GM13977 (cell line): ENCODE measurements around the gene PEAK1.

Experiments used
- DNase-seq: peaks from one replicate; pipeline ENCODE4 v3.0.0; 2012; ENCODE audit warnings: low spot score
- in situ Hi-C: fragments of 300-500 bp; cut with MboI; formaldehyde crosslinking; loops from one replicate; pipeline ENCODE4 v1.12.0; 2022; ENCODE audit warnings: low sequenced_read_pairs, low pct_unique_long_range_greater_than_20kb, mixed read lengths, inconsistent platforms; ENCODE audit not compliant: unreplicated experiment
- TF ChIP-seq, protein P1 (sequence below): IDR thresholded peaks from 2 replicates; pipeline ENCODE4 v1.5.1; 2012; ENCODE audit warnings: mild to moderate bottlenecking, control low read depth; ENCODE audit not compliant: insufficient read depth; ENCODE audit errors: extremely low read depth, missing control alignments

The PEAK1 gene

DNA sequence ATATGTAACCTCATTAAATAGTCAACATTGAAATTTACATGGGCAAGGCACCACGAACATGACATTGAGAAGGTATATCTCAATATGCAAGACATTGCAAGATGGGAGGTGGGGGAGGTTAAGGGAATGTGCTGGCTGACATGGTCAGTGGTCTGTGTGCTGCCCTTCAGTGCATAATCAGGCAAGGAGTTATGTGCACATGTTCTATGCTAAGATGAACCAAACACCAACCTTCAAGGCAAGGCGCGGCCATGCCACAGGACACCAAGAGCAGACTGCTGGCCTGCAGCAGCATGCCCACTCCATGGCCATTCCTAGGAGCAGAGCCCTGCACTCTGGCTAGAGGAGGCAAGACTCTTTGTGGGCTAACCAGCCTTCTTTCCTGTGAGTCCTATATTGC is 308.1 kb downstream of the PEAK1 start:
- in situ Hi-C loops: loop anchor here (10.0 kb wide), 1 partner anchor 433 kb away; no protein-coding TSS in a partner anchor
- no peak for DNase-seq
- TF ChIP-seq, protein P1, sequence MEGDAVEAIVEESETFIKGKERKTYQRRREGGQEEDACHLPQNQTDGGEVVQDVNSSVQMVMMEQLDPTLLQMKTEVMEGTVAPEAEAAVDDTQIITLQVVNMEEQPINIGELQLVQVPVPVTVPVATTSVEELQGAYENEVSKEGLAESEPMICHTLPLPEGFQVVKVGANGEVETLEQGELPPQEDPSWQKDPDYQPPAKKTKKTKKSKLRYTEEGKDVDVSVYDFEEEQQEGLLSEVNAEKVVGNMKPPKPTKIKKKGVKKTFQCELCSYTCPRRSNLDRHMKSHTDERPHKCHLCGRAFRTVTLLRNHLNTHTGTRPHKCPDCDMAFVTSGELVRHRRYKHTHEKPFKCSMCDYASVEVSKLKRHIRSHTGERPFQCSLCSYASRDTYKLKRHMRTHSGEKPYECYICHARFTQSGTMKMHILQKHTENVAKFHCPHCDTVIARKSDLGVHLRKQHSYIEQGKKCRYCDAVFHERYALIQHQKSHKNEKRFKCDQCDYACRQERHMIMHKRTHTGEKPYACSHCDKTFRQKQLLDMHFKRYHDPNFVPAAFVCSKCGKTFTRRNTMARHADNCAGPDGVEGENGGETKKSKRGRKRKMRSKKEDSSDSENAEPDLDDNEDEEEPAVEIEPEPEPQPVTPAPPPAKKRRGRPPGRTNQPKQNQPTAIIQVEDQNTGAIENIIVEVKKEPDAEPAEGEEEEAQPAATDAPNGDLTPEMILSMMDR: no peak

DNA sequence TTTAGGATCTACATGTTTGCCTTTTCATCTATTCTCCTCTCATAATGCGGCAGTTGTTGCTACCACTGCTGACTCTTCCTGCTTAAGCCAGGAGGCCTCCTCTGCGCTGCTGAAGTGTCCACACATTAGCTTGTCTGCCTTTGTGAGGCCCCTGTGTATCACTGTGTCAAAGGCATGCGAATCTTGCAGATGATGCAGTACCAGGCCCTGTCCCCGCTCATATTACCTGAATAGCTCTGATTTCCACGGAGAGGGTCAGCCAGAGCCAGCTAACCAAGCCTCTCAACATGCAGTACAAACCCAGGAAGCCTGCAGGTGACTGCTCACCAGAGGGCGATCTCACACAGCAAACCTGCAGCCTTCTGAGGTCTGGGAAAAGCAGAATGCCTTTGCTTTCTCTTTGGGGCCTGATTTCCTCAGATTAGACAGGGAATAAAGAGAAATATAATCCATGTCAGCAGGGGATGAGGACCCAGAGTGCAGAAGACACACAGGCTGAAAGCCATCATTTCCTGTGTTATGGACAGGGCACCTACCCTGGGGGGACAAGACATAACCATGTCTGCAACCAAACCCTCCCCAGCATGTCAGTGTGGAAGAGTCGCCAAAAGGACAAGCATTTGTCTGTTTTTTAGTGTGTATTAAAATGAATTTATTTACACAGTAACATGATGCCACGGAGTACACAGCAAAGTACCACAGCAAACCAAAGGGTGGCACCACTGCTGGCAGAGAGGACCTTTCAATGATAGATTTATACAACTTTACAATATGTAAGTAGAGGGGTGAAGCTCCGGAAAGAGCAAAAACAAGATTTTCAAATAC is 312.2 kb downstream of the PEAK1 start:
- in situ Hi-C loops: no loop called here
- TF ChIP-seq, protein P1: peak; percentile 72
- peak; percentile 55 for DNase-seq

DNA sequence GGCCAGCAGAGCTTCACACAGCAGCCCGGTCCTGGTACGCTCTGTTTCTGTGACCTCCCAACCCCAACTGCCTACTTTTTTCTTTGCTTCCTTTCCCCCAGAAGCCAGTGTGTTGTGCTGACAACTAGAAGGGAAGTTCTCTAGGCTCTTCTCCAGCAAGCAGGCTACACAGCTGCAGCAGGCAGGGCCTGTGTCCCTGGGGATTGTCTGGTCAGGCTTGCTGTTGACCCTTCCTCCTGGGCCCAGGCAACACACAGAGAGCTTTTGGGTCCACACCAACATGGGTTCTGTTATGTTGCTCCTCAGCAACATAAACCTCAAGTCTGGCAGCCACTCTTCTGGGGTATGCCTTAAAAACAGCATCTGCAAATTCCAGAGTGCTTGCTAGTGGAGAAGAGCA is 312.8 kb downstream of the PEAK1 start:
- TF ChIP-seq, protein P1: no peak
- no peak for DNase-seq
- in situ Hi-C loops: no loop called here

DNA sequence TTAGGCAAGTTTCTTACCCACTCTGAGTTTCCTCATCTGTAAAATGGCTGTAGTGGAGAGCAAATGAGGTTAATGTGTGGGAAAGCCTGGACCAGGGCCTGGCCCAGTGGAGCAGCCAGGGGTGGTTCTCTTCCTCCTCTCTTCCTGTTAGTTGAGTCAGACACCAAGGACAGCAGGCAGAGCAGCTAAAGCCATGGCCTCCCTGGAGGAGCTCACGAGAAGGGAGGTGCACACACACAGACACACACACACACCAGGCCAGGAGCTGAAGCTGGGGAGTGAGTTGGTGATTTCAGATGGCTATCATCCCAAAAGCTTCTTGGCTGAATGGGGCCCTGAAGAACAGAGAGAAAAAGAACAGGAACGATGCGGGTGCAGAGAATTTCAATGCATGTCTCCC is 315.7 kb downstream of the PEAK1 start:
- TF ChIP-seq, protein P1: no peak
- in situ Hi-C loops: no loop called here
- no peak for DNase-seq

DNA sequence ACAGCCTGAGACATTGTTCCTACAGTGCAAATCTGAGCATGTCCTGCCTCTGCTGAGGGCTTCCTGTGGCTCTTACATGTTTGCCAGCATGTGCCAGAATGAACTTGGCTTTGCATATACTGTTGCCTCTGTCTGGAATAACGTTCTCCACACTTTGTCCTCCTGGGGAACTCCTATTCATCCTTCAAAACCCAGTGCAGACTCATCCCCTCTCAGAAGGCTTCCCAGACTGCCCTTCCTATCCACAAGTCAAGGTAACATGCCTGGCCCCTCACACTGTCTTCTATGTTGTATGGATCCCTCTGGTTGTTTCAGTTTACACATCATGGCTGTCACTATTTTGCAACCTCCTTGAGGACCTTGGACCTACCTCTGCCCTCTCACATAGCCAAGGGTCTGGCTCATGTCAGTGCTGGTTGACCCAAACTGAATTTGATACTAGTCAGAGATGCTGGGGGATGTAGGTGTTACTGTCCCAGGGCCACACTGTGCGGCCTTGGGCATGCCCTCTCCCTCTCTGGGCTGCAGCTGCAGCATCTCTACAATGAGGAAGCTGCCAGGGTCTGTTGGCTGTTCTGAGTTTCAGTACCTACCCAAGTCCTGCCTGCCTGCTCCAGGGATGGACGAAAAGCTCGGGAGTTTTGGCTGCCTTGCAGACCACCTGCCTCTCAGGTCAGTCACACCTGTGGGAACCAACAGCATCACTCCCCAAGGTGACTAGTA is 320.0 kb downstream of the PEAK1 start:
- in situ Hi-C loops: no loop called here
- DNase-seq: no peak
- TF ChIP-seq, protein P1: no peak

DNA sequence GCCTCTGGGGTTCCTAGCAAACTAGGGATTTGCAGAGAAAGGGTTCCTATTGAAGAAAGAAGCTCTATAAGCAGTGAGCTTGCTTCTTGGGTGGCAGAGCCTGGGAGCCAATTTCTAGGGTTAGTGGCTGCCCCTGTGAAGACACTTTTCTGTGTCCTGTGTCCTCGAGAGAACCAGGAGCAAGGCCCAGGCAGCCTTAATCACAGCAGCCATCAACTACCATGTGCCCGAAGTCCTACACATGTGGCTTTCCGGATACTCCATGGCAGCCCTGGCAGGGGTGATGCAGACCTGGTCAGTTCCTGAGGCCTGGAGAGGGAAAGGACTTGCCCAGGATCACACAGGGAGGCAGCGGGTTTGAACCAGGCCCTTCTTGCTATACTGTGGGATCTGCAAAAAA is 321.3 kb downstream of the PEAK1 start:
- in situ Hi-C loops: no loop called here
- DNase-seq: no peak
- TF ChIP-seq, protein P1: no peak
